ENCODE data around the gene FIG4. TPM values are rescaled to one million over a fixed set of nuclear protein-coding genes. Genes with fewer than 3 reads are reported as not detected.
"Not testable (repeated sequence)": the region's sequence is repeated elsewhere in the genome, so short reads cannot be mapped to it uniquely, and the experiment has no call there.

FIG4 gene
- total RNA-seq, 4 donors from 2014 or later = 9.4 to 18.1 (median 13.2) TPM

GRCh38 chr6:109767961-109768360 is 76.9 kb downstream of the FIG4 start:
- ATAC-seq (ENCODE audit: low FRiP score) = no peak
- no peak for TF ChIP-seq CTCF (IDR thresholded peaks at IDR 0.05)
- DNase-seq (ENCODE audit: low spot score) = no peak

GRCh38 chr6:109768485-109768884 is 77.4 kb downstream of the FIG4 start:
- DNase-seq (ENCODE audit: low spot score) = no peak
- ATAC-seq (ENCODE audit: low FRiP score) = no peak
- TF ChIP-seq CTCF (IDR thresholded peaks at IDR 0.05) = no peak

GRCh38 chr6:109769213-109769612 is 78.1 kb downstream of the FIG4 start:
- no peak for DNase-seq (ENCODE audit: low spot score)
- TF ChIP-seq CTCF (IDR thresholded peaks at IDR 0.05) = no peak
- ATAC-seq (ENCODE audit: low FRiP score) = no peak

GRCh38 chr6:109770047-109770446 is 79.0 kb downstream of the FIG4 start:
- DNase-seq (ENCODE audit: low spot score) = no peak
- no peak for TF ChIP-seq CTCF (IDR thresholded peaks at IDR 0.05)
- ATAC-seq (ENCODE audit: low FRiP score) = no peak

GRCh38 chr6:109770779-109771178 is 79.7 kb downstream of the FIG4 start:
- no peak for ATAC-seq (ENCODE audit: low FRiP score)
- DNase-seq (ENCODE audit: low spot score) = no peak
- no peak for TF ChIP-seq CTCF (IDR thresholded peaks at IDR 0.05)

GRCh38 chr6:109771939-109772755 is 81.1 kb downstream of the FIG4 start:
- DNase-seq (ENCODE audit: low spot score); ATAC-seq (ENCODE audit: low FRiP score): not testable (repeated sequence)

- DNase-seq (ENCODE audit: low spot score) (no peak), ATAC-seq (ENCODE audit: low FRiP score) (no peak)
- TF ChIP-seq CTCF (IDR thresholded peaks at IDR 0.05) = no peak
Observed at GRCh38 chr6:109772883-109773431, 81.9 kb downstream of the FIG4 start.
